ENCODE results near the gene ALG8.
"Not testable (repeated sequence)": the region's sequence is repeated elsewhere in the genome, so short reads cannot be mapped to it uniquely, and the experiment has no call there.

ALG8 gene

DNA sequence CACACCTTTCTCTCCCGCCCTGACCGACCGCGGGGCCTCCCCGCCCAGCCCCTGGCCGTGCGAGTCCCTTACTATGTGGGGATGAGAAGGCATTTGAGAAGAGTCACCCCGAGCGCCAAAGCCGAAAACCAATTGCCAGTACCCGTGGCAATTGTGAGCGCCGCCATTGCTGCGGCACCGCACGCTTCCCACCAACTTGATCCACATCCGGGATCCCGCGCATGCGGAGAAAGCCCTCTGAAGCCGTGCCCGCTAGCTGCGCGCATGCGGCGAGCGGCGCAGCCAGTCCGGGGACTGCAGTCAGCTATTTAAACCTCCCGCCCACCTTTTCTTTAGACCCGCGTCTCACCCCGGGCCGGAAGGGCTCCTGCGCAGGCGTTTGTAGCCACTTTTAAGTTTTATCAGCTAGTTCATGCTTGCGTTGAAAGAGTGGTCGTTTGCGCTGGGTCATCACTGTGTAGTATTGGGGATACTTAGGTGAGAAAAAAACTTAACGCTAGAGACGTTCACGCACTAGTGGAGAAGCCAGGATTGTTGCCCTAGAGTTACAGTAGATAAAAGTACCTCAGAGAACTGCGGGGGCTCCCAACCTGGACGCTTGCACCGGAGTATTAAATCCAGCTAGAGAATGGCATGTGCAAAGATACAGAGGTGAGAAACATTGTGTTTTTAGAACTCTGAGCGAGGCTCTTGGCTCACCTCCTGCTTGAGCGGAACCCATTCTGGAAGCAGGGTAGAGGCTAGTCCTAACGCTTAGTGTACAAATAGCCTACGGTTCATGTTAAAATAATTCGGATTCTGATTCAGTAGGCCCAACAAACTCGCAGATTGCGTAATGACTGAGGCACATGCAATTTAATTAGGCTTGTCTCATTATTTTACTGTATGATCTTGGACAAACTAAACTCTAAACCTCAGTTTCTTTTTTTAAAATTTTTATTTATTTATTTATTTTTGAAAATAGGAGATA is at the start of gene ALG8:
Gene ALG8 (minus strand): TSS at position 205 of the 970 bp plus-strand sequence. CDS start 38 bp downstream, at position 167.
- DNase-seq (ENCODE audit: low read depth in 2 of 2) = peak; percentile 96 to 97

DNA sequence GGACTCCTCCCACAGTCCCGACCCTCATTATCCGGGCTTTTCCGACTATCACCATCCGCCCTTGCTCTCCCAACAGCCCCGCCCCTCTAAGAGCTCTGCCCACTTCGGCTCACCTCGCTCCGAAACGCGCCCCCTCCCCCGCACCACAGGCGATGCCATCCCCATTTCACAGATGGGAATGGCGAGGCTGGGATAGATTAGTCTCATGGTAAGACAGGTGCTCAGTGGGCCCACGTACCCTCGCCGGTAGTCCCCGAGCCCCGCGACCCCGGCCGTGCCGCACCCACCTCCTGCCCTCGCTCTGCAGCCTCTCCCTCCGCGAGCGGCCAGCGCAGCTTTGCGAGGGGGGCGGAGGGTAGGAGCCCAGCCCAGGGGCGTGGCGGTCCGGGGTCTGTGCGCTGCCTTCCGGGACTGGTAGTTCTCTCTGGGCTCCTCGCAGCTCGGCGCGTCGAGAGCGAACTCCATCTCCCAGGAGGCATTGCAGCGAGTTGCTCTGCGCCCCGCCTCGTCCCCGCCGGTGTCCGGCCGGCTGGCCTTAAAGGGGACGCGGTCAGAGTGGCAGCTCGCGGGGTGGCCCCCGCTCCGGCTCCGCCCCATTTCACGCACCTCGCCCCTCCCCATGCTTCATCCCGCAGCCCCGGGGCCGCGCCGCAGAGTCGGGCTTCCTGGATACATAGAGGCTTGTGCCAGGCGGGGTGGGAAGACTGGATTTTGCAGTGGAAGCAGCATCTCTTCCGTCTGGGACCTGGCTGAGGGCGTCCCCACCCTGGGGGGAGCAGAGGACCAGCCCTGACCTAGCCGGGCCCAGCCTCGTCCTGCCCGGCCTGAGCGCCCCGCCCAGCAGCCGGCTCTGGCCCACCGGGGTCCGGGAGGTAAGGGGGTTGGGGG is 49.1 kb upstream of the ALG8 start, which contains the start of the genes KCTD21 and USP35:
Gene KCTD21 (minus strand): TSS at position 341 of the 888 bp plus-strand sequence. CDS start 14,072 bp downstream, outside the sequence.
Gene USP35 (plus strand): TSS at position 634 of the 888 bp plus-strand sequence. CDS start 7,327 bp downstream, outside the sequence.
- DNase-seq (ENCODE audit: low read depth in 2 of 2) = peak; percentile 83 to 88

- DNase-seq (ENCODE audit: low read depth in 2 of 2) = peak; percentile 63 to 73
These were observed 48.2 kb upstream of the ALG8 start for GRCh38 chr11:78187366-78188285.

DNA sequence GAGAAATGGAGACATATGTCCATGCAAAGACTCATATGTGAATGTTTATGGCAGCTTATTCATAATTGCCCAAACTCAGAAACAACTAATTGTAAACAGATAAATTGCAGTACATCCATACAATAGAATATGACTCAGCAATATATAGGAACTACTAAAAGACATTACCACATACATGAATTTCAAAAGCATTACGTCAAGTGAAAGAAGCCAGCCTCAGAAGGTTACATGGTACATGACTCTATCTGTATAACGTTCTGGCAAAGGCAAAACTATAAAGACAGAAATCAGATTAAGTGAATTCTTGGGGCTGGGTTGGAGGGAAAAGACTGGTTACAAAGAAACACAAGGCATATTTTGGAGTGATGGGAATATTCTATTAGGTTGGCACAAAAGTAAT is 41.8 kb upstream of the ALG8 start:
- DNase-seq (ENCODE audit: low read depth in 2 of 2) = no peak

DNA sequence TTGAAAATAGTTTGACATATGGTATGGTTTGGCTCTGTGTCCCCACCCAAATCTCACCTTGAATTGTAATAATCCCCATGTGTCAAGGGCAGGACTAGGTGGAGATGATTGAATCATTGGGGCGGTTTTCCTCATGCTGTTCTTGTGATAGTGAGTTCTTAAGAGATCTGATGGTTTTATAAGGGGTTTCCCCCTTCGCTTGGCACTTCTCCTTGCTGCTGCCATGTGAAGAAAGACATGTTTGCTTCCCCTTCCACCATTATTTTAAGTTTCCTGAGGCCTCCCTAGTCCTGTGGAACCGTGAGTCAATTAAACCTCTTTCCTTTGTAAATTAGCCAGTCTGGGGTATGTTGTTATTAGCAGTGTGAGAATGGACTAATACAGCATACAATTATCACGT is 41.3 kb upstream of the ALG8 start:
- no peak for DNase-seq (ENCODE audit: low read depth in 2 of 2)

GRCh38 chr11:78179459-78180071 is 40.1 kb upstream of the ALG8 start:
- no peak for DNase-seq (ENCODE audit: low read depth in 2 of 2)

- DNase-seq (ENCODE audit: low read depth in 2 of 2) = no peak
These were observed 37.8 kb upstream of the ALG8 start for GRCh38 chr11:78177216-78177615.

- no peak for DNase-seq (ENCODE audit: low read depth in 2 of 2)
These were observed 37.2 kb upstream of the ALG8 start for GRCh38 chr11:78176605-78177141.

DNA sequence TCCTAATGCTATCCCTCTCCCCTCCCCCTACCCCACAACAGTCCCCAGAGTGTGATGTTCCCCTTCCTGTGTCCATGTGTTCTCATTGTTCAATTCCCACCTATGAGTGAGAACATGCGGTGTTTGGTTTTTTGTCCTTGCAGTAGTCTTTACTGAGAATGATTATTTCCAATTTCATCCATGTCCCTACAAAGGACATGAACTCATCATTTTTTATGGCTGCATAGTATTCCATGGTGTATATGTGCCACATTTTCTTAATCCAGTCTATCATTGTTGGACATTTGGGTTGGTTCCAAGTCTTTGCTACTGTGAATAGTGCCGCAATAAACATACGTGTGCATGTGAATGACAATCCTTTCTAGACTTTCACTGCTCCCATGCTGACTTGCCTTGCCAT is 36.4 kb upstream of the ALG8 start:
- DNase-seq (ENCODE audit: low read depth in 2 of 2) = not testable (repeated sequence)

GRCh38 chr11:78171951-78172350 is 32.5 kb upstream of the ALG8 start:
- no peak for DNase-seq (ENCODE audit: low read depth in 2 of 2)

DNA sequence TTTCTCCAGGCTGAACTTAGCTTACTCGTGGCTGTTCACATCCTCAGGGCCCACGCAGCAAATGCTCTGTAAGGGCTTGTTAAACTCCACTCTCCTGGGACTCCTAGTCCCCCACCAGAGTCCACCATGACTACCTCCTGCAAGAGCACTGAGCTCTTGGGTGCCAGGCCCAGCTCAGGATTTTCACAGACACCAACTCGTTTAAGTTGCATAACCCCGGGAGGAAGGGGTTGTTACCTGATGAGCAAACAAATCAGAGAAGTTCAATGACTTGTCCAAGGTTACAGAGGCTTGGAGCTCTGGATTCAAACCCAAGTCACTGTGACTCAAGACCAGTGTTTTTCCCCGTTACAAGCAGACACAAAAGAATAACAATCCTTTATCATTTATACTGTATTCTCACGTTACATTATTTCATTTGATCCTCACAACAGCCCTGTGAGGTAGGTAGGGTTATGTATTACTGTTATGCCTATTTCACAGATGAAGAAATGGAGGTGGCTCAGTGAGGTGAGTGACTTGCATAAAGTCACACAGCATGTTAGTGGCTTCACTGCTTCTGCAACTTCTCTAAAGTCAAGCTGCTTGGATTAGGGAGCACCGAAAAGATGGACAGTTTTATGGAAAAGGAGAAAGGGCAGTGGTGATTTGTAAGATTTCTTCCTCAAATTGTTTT is 31.6 kb upstream of the ALG8 start:
- no peak for DNase-seq (ENCODE audit: low read depth in 2 of 2)

GRCh38 chr11:78170413-78170812 is 31.0 kb upstream of the ALG8 start:
- DNase-seq (ENCODE audit: low read depth in 2 of 2) = no peak

DNA sequence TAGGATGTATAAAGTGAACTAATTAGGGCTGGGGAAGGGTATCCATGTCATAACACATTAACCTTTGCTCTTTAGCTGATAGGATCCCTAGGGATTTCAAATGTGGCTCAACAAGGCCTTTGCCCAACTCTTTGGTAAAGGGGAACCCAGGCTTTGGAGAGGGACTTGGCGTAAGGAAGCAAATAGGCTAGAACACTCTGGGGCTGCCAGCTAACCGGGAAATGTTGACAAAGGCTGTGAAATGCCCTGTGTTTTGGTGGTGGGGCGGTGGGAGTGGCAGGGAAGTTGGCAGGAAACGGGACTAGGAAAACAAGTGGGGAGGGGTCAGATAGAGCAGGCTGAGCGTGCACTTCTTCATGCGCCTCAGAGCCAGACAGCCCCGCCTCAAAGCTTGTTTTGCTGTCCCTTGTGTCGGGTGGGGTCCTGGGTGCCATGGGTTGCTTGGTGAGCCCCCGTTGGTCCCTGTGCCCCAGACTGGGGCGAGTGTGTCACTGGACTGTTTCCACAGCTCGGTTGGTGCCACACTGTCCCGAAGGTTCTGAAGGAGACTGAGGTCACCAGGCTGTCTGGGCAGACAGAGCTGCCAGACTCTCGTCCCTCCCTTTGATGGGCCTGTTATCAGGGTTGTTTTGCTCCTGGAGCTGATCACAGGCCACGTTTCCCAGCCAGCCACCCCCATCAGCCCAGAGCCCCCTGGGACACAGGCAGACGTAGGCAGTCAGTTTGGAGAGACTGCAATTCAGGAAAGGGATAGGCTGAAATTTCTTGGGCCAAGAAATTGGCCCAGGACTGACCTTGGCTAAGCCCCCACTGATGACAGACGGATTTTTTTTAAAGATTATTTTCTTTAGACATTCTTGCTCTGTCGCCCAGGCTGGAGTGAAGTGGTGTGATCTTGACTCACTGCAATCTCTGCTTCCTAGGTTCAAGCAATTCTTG is 29.4 kb upstream of the ALG8 start:
- no peak for DNase-seq (ENCODE audit: low read depth in 2 of 2)

- no peak for DNase-seq (ENCODE audit: low read depth in 2 of 2)
These were observed 27.5 kb upstream of the ALG8 start for GRCh38 chr11:78166855-78167469.

- no peak for DNase-seq (ENCODE audit: low read depth in 2 of 2)
These were observed 25.0 kb upstream of the ALG8 start for GRCh38 chr11:78164471-78164870.

- DNase-seq (ENCODE audit: low read depth in 2 of 2) = no peak
These were observed 24.4 kb upstream of the ALG8 start for GRCh38 chr11:78163828-78164227.

GRCh38 chr11:78161962-78162371 is 22.5 kb upstream of the ALG8 start:
- DNase-seq (ENCODE audit: low read depth in 2 of 2) = no peak

DNA sequence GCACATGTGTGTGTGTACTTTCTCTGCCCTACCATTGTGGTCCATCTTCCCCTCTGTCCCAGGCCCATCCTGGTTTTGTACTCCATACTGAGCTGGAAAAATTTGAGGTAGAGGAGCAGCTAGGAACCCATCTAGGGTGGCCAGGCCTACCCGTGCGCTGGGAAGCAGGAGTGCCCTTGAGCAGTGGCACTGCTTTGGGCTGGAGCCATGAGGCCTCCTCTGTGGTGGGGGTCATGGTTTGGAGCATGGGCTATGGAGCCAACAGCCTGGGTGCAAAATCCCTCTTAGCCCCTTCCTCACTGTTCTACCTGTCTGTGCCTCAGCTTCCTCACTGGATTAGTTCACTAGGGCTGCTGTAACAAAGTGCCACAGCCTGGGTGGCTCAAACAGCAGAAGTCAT is 21.9 kb upstream of the ALG8 start:
- DNase-seq (ENCODE audit: low read depth in 2 of 2) = no peak

All from stimulated activated CD4-positive, alpha-beta T cell treated with anti-CD3 and anti-CD28 coated beads, Interleukin-1b, Interleukin-23, amount 100 ng/mL, for 4 hours (primary cell).